T1000 (cell line): Measurements from ENCODE around the gene CSNK1E.

ENCODE experiments used
- DNase-seq: peaks from one replicate; lab custom pipeline; 2025; ENCODE audit warnings: mixed read lengths; lab: John Stamatoyannopoulos, UW

Gene CSNK1E

DNA sequence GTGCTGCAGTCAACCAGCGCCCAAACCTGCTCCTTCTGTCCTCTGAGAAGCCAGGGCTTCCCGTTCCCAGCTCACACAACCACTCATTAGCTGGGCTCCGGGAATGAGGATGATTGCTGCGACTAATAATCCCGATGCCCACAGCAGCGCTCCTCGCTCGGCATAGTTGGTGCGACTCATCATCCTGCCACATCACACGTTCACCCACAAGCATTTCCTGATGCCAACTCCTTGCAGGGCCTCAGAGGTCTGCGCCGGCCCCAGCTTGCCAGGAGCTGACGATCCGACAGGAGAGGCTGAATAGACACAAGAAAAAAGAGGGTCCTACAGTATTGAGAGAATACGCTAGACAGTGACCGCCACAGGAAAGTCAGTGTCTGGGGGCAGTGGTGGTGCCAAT is 10.6 kb upstream of the CSNK1E start:
- peak; percentile 39 for DNase-seq

GRCh38 chr22:38327396-38327795 is 10.2 kb upstream of the CSNK1E start:
- no peak for DNase-seq

DNA sequence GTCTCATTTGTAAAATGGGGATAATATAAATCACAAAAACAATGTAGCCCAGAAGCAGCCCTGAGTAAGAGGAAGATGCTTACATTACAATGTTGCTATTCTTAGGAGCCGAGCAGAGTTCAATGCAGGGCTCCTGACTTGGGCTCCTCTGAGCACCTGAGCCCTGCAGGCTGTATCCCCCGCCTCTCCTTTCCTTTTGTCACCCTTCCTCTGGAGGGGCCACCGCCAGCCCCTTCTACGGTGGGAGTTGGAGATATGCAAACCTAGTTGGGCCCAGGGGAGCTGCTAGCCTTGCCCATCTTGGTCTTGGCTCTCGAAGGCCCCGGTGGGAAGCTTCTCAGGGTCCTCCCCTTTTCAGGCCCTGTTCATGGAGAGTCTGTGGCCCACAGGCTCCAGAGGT is 8.4 kb upstream of the CSNK1E start:
- no peak for DNase-seq

DNA sequence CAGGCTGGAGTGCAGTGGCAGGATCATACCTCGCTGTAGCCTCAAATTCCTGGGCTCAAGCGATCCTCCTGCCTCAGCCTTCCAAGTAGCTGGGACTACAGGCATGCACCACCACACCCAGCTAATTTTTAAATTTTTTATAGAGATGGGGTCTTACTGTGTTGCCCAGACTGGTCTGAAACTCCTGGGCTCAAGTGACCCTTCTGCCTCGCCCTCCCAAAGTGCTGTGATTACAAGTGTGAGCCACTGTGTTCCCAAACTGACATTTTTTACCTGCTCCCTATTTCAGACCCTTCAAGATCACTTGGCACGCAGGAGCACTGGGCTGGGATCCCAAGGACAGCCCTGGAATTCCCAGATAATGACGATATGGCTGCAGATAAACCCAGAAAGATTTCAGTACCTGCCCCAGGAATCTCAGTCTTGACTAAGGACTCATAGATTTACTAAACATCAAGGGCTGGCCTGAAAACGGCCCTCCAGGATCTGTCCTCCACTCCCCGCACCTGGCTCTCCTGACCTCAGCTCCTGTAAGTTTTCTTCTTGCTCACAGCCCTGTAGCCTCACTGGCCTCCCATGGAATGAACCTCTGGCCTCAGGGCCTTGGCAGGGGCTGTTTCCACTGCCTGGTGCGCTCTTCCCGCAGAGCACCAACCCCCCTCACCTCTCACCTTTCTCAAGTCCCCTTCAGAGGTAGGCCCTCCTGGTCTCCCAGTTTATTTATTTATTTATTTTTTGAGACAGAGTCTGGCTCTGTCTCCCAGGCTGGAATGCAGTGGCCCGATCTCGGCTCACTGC is 3.6 kb upstream of the CSNK1E start:
- no peak for DNase-seq

DNA sequence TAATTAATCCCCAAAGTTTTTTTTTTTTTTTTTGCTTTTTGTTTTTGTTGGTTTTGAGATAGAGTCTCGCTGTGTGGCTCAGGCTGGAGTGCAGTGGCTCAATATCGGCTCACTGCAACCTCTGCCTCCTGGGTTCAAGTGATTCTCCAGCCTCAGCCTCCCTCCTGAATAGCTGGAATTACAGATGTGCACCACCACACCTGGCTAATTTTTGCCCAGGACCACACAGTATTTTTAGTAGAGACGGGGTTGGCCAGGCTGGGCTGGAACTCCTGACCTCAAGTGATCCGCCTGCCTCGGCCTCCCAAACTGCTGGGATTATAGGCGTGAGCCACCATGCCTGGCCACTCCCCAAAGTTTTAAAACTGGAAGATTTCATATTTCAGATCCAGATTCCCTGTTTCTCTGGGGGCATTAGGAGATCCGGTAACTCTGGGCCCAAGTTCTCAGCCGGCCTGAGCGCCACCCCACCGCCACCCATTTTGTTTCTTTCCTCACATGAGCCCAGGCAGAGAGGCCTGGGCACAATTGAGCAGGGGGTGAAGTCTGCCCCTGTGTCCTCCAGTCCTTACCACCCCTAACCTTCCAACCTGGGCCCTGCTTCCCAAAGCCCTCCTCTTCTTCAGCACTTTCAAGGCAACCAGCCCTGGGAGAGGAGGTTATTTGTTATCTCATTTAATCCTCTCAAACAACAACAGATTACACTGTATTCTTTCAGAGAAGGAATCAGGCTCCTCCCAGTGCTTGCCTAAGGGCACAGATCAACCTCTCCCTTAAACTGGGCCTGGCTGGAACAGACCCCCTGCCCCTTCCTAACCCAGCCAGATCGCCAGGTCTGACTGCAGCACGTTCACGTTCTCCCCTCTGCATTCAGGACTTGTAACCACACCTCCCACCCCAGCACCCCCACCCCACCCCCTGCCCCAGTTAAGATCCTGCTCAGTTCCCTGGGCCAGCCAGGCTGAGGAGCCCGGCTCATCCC is 1.9 kb upstream of the CSNK1E start:
- DNase-seq, result no peak

DNA sequence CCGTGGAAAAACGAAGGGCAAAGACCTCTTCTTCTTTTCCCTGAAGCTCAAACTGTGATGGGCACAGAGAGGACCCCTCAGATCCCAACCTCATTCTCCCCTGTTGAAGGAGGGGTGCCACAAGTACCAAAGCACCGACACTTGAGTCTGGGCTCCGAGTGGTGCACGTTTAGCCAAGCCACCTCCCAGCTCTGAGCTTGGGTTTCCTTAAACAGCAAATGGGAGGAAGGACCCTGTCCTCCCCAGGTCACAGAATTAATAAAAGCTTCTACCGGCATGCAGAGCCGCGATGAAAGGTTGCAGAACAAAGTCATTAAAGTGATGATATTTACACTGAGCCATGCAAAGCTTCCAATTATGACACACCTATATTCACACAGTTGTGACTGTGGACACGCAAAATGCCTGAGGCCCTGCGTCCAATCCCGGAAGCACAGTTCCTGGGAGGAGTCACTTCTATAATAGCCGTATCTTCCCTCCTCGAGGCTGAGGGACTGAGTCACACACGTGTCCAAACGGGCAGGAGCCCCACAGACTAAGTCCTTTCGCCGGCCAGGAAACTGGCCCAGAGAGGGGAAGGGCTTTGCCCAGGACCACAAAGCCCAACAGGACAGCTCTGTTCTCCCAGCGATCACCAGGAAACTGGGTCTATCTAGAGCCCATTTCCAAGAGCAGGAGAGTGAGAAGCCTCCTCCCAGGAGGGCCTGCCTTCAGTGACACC is 922 bp upstream of the CSNK1E start:
- DNase-seq, result peak; percentile 73

DNA sequence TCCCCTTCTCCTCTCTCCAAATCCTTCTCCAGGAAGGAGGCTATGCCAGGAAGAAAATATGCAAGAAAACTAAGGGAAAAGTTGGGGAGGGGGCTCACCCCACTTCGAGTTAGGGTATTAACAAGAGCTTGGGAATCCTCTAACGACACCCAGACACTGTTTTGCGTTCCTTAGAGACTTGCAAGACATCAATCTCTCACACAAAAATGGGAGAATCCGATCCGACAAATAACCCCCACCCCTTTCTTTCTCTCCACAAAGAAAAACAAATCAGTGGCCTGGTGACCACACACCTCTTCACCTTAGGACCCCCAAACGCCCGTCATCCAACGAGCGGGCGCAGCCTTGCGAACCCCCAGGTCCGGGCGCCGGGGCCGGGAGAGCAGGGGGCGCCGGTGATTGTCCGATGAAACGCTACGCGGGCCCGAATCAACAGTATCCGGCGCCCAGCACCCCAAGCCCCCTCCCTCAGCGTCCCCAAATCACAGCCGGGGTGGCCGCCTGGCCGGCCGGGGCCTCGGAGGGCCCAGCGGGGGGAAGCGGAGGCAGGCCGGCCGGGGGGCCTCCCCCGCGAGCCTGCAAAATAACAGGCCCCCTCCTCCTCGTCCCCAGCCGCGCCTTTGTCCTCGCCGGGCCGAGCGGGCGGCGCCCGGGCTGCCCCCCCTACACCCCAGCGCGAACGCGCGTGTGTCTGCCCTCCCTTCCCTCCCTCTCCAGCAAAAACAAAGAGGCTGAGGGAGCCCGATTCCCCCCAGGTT is 690 bp downstream of the CSNK1E start:
- peak; percentile 24 for DNase-seq

DNA sequence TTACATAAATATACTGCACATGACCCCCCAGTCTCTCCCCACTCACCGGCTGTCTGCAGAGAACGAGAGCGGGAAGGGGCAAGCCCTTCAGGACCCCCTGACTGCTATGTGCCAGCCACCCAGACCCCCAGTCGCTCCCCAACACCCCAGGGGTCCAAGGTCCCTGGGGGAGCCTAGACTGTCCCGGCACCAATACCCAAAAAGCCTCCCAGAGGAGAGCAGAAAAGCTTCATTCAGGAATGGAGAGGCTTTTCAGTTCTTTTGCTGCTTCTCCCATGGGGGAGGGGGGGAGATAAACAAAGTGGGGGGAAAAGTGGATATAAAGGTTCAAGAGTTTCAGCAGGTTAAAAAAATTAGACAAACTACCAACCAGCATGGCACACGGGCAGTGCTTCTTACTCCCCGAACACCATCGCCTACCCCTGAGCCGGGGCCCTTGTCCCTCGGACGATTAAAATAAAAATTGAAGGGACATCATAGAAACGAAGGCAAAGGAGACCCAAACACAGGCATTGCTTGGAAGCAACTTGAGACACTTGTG is 1.3 kb downstream of the CSNK1E start:
- no peak for DNase-seq

- no peak for DNase-seq
Measured at GRCh38 chr22:38314933-38315822, 2.1 kb downstream of the CSNK1E start.

- no peak for DNase-seq
Measured at GRCh38 chr22:38314051-38314932, 2.9 kb downstream of the CSNK1E start.

DNA sequence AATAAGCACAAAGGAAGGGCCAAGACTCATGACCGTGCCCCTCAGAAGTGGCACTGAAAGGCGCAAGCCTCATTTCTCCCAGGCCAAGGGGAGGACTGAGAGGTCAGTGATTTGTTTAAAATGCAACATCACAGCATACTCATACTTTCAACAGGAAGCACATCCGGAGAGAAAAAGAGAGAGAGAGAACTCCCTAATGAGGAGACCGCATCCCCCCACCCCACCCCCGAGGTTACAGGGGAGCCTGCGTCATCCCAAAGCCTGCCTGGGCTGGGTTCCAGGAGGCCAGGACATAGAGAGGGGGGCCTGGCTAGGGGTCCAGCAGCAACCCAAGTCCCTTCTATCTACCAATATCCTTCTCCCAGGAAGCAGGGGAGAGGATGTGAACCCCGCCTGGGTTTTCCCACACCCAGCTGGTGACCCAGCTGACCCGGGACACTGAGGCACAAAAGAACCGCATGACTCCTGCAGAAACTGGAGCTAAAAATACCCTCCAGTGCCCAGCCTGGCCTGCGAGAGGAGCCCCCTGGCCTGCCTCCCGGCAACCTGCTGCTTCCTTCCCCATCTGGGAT is 3.8 kb downstream of the CSNK1E start:
- peak; percentile 62 for DNase-seq

GRCh38 chr22:38312261-38312800 is 4.9 kb downstream of the CSNK1E start:
- no peak for DNase-seq

GRCh38 chr22:38311323-38311620 is 6.0 kb downstream of the CSNK1E start:
- no peak for DNase-seq

DNA sequence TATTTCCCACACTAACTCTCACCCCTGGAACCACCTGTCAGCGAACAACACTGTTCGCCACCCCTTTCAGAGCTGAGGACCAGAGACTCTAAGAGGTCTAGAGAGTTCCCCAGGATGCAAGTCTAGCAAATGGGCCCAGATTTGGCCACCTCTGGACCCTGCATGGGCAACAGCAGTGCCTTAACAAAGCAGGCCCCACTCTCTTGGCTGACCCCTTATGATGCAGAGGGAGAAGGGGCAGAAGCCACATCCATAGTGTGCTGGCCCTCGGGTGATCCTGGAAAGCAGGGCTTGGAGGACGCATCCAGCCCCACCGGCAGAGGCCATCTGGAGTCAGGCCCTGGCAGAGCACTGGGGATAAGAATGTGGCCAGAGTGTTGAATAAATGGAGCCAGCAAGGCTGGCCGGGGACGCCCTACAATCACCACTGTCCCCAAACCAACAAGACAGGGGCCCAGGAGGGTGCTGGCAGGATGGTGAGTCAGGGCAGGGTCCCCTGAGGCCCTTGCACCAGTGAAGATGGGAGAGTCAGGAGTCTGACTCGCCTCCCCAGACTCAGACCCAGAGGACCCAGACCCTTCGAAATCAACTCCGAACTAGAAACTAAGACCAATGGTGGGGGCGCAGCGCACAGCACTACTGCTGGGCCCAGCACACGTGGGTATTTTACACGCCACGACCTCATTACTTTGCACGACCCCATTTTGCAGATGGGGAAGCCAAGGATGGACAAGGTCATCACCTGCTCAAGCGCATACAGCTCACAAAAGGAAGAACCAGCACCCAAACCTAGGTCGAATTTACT is 6.5 kb downstream of the CSNK1E start:
- DNase-seq, result no peak

GRCh38 chr22:38309614-38310517 is 7.4 kb downstream of the CSNK1E start:
- no peak for DNase-seq

DNA sequence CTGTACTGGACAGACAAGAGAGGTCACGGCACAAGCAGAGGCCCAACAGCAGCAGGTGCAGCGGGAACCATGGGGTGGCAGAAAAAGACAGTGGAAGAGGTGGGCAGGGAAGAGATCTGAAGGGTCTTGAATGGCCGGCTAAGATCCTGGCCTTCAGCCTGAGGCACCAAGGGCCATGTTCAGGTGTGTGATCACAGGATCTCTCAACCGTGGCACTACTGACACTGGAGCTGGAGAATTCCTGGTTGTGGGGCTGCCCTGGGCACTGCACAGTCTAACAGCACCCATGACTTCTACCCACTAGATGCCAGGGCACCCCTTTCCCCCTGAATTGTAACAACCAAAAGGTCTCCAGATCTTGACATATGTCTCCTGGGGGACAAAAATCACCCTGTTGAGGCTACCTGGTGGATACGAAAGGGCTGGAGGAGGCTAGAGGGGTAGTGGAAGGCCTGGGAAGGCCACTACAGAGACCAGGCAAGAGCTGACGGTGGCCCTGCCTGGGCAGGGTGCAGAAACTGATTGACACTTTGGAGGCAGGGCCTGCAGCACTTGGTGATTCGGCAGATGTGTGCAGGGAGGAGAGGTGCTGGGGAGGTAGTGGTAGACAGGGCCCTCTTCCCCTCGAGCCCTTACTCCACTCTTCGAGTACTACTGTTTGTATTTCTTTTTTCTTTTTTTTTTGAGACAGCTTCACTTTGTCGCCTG is 8.3 kb downstream of the CSNK1E start:
- no peak for DNase-seq
